Measurements from ENCODE around the gene TMEM256. TPM values are rescaled to one million over a fixed set of nuclear protein-coding genes. Genes with fewer than 3 reads are reported as not detected.

The TMEM256 gene
- total RNA-seq, 1 experiment from 2014 or later, result 40.2 TPM

DNA sequence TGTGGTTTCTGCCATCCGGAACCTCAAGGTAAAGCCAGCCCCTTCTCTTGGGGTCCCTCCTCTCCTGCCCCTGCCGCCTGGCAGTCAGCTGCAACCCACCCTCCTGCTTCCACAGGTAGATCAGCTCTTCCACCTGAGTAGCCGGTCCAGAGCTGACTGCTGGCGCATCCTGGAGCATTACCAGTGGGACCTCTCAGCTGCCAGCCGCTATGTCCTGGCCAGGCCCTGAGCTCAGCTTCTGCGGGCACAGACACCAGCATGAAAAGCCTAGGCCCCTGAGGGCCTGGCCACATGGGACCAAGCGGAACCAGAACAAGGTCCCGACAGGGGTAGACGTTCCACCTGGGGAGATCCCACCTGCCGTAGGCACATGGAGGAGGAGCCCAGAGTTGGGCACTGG lies 15.0 kb downstream of the TMEM256 start:
- Mint-ChIP-seq H3K4me3 (ENCODE audit: unreplicated experiment) (no peak overlapping the region), H3K36me3 (ENCODE audit: insufficient read depth, unreplicated experiment) (no peaks in the 10 kb centered on the region), H3K27ac (ENCODE audit: unreplicated experiment) (no peak overlapping the region), H3K4me1 (ENCODE audit: low read depth, unreplicated experiment) (no peaks in the 10 kb centered on the region), H3K27me3 (ENCODE audit: insufficient read depth, unreplicated experiment) (no peaks in the 10 kb centered on the region), H3K9me3 (ENCODE audit: unreplicated experiment) (no peaks in the 10 kb centered on the region)
- TF ChIP-seq, protein P1, sequence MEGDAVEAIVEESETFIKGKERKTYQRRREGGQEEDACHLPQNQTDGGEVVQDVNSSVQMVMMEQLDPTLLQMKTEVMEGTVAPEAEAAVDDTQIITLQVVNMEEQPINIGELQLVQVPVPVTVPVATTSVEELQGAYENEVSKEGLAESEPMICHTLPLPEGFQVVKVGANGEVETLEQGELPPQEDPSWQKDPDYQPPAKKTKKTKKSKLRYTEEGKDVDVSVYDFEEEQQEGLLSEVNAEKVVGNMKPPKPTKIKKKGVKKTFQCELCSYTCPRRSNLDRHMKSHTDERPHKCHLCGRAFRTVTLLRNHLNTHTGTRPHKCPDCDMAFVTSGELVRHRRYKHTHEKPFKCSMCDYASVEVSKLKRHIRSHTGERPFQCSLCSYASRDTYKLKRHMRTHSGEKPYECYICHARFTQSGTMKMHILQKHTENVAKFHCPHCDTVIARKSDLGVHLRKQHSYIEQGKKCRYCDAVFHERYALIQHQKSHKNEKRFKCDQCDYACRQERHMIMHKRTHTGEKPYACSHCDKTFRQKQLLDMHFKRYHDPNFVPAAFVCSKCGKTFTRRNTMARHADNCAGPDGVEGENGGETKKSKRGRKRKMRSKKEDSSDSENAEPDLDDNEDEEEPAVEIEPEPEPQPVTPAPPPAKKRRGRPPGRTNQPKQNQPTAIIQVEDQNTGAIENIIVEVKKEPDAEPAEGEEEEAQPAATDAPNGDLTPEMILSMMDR (IDR thresholded peaks at IDR 0.05; ENCODE audit: insufficient read depth in 1 of 2, low read depth in 1 of 2, low read length in 1 of 2, severe bottlenecking in 1 of 2, unreplicated experiment in 1 of 2), result no peak
- Histone ChIP-seq H3K27me3 (replicated peaks; ENCODE audit: control insufficient read depth, insufficient read depth, low read length) (no peaks in the 10 kb centered on the region), H3K9me3 (no peaks in the 10 kb centered on the region), H3K4me3 (ENCODE audit: low read depth, low read length) (no peak overlapping the region), H3K36me3 (ENCODE audit: control insufficient read depth, insufficient read depth, low read length) (no peaks in the 10 kb centered on the region), H3K4me1 (no peaks in the 10 kb centered on the region)
- CTCF ChIA-PET, result no interaction called here
- DNase-seq, result no peak
- POLR2A ChIA-PET, result no interaction called here
- intact Hi-C loops (cut with micrococcal nuclease; ENCODE audit: unreplicated experiment), result no loop called here
- no TSS peak for BruUV-seq (replicated peaks)

DNA sequence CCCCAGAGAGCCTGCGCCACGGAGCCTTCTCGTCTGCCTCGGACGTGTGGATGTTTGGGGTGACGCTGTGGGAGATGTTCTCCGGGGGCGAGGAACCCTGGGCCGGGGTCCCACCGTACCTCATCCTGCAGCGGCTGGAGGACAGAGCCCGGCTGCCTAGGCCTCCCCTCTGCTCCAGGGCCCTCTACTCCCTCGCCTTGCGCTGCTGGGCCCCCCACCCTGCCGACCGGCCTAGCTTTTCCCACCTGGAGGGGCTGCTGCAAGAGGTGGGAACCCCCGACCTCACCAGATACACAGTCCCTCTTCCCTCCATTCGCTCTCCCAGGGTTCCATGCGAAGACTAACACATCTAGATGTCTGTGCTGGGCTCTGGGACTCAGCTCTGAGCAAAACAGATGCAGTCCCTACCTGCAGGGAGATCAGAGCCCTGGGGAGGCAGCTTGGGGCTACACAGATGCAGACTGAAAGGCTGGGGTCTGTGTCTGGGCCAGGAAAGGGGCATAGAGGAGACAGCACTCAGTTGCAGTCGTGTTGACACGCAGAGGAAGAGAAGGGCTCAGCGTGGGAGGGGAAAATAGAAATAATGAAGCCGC lies 19.3 kb downstream of the TMEM256 start:
- ChIA-PET POLR2A (no interaction called here), CTCF (no interaction called here)
- Mint-ChIP-seq H3K27me3 (ENCODE audit: insufficient read depth, unreplicated experiment) (no peaks in the 10 kb centered on the region), H3K36me3 (ENCODE audit: insufficient read depth, unreplicated experiment) (peaks cover 5% of the 10 kb centered on the region), H3K4me1 (ENCODE audit: low read depth, unreplicated experiment) (peaks cover 7% of the 10 kb centered on the region), H3K27ac (ENCODE audit: unreplicated experiment) (no peak overlapping the region), H3K4me3 (ENCODE audit: unreplicated experiment) (no peak overlapping the region), H3K9me3 (ENCODE audit: unreplicated experiment) (no peaks in the 10 kb centered on the region)
- Histone ChIP-seq H3K27me3 (replicated peaks; ENCODE audit: control insufficient read depth, insufficient read depth, low read length) (no peaks in the 10 kb centered on the region), H3K36me3 (ENCODE audit: control insufficient read depth, insufficient read depth, low read length) (no peaks in the 10 kb centered on the region), H3K4me3 (ENCODE audit: low read depth, low read length) (no peak overlapping the region), H3K9me3 (no peaks in the 10 kb centered on the region), H3K4me1 (no peaks in the 10 kb centered on the region)
- intact Hi-C loops (cut with micrococcal nuclease; ENCODE audit: unreplicated experiment), result no loop called here
- no peak for DNase-seq
- TF ChIP-seq, protein P1 (IDR thresholded peaks at IDR 0.05; ENCODE audit: insufficient read depth in 1 of 2, low read depth in 1 of 2, low read length in 1 of 2, severe bottlenecking in 1 of 2, unreplicated experiment in 1 of 2), result no peak
- no TSS peak for BruUV-seq (replicated peaks)

DNA sequence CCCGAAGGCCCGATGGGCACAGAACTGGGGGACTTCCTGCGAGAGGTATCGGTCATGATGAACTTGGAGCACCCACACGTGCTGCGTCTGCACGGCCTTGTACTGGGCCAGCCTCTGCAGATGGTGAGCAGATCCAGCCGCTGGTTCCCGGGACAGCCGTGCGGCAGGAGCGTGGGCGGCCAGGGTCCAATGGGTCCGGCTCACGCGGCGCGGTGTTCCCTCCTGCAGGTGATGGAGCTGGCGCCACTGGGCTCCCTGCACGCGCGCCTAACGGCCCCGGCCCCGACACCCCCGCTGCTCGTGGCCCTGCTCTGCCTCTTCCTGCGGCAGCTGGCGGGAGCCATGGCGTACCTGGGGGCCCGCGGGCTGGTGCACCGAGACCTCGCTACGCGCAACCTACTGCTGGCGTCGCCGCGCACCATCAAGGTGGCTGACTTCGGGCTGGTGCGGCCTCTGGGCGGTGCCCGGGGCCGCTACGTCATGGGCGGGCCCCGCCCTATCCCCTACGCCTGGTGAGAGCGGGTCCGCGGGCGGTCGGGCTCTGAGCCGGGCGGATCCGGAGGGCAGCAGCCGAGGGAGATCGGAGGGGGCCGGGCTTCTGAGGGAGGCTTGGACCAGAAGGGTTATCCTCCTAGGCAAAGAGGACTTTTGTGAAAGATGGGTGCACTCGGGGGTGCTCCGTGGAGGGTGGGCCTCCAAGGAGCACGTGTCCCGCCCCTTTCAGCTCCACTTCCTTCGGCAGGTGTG lies 20.0 kb downstream of the TMEM256 start:
- TF ChIP-seq, protein P1 (IDR thresholded peaks at IDR 0.05; ENCODE audit: insufficient read depth in 1 of 2, low read depth in 1 of 2, low read length in 1 of 2, severe bottlenecking in 1 of 2, unreplicated experiment in 1 of 2), result no peak
- POLR2A ChIA-PET, result no interaction called here
- Mint-ChIP-seq H3K27me3 (ENCODE audit: insufficient read depth, unreplicated experiment) (no peaks in the 10 kb centered on the region), H3K9me3 (ENCODE audit: unreplicated experiment) (no peaks in the 10 kb centered on the region), H3K36me3 (ENCODE audit: insufficient read depth, unreplicated experiment) (peaks cover 5% of the 10 kb centered on the region), H3K27ac (ENCODE audit: unreplicated experiment) (no peak overlapping the region), H3K4me3 (ENCODE audit: unreplicated experiment) (no peak overlapping the region), H3K4me1 (ENCODE audit: low read depth, unreplicated experiment) (peaks cover 7% of the 10 kb centered on the region)
- intact Hi-C loops (cut with micrococcal nuclease; ENCODE audit: unreplicated experiment), result no loop called here
- Histone ChIP-seq H3K4me3 (ENCODE audit: low read depth, low read length) (no peak overlapping the region), H3K9me3 (no peaks in the 10 kb centered on the region), H3K27me3 (replicated peaks; ENCODE audit: control insufficient read depth, insufficient read depth, low read length) (no peaks in the 10 kb centered on the region), H3K36me3 (ENCODE audit: control insufficient read depth, insufficient read depth, low read length) (no peaks in the 10 kb centered on the region), H3K4me1 (no peaks in the 10 kb centered on the region)
- CTCF ChIA-PET, result no interaction called here
- no peak for DNase-seq
- BruUV-seq (replicated peaks), result no TSS peak

Measured in Caco-2 (cell line).